ENCODE data around the gene PIP5KL1. TPM values are rescaled to one million over a fixed set of nuclear protein-coding genes. Genes with fewer than 3 reads are reported as not detected.
"Not testable (repeated sequence)": the region's sequence is repeated elsewhere in the genome, so short reads cannot be mapped to it uniquely, and the experiment has no call there.

Gene PIP5KL1
- total and polyA plus RNA-seq, 2 of the 4 experiments (the other 2 are of a cell fraction): 0.36 to 3.6 TPM

DNA sequence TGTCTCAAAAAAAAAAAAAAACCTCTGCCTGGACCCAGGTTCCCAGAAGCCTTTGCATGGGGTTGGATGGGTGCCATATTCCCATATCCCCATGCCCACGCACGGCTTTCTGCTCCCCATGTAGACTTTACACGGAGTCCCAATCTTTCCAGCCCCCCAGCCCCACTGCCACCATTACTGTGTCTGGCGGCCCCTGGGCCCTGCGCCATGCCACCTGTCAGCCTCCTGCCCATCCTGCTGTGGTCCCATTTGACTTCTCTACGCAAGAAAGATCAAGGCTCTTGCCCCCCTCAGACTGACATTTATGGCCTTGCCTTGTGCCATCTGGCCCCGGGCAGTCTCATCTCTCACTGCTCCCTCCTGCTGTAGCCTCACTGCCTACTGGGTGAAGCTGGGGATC is 46.6 kb downstream of the PIP5KL1 start:
- in situ Hi-C loops (cut with MboI; ENCODE audit: low sequenced_read_pairs): no loop called here
- dilution Hi-C loops (cut with HindIII; ENCODE audit: low sequenced_read_pairs, unreplicated experiment): no loop called here
- H2BK20ac ChIP-seq (ENCODE audit: low read depth, low read length): no peak overlapping the region
- DNase-seq (no peak), ATAC-seq (ENCODE audit: low read depth) (no peak)
- no peaks in the 10 kb centered on the region for H3K9me3 ChIP-seq (ENCODE audit: control insufficient read depth, insufficient read depth, low read length)
- no peak overlapping the region for H3K27ac ChIP-seq (ENCODE audit: insufficient read depth, low read length)
- no peak overlapping the region for H2AK9ac ChIP-seq (replicated peaks; ENCODE audit: low read depth, low read length, poor library complexity)
- 0 out of 2 replicates have a peak, but pooled peaks cover 3% of the 10 kb centered on the region for H4K20me1 ChIP-seq (ENCODE audit: insufficient read depth, low read length)
- no peak for TF ChIP-seq RAD21 (IDR thresholded peaks at IDR 0.05; ENCODE audit: low read length)
- peaks cover 41% of the 10 kb centered on the region for H3K36me3 ChIP-seq (ENCODE audit: control insufficient read depth, insufficient read depth, low read length)
- BruUV-seq (replicated peaks): no TSS peak
- H3K4me3 ChIP-seq (ENCODE audit: insufficient read depth, low read depth, low read length): no peak overlapping the region
- H4K5ac ChIP-seq (ENCODE audit: low read depth, low read length): no peak overlapping the region
- no peaks in the 10 kb centered on the region for H3K27me3 ChIP-seq (ENCODE audit: control insufficient read depth, insufficient read depth, low read length)
- intact Hi-C loops (cut with micrococcal nuclease): no loop called here
- H2AFZ ChIP-seq (replicated peaks; ENCODE audit: low read length, poor library complexity): peak overlapping the region; percentile 58
- peaks cover 3% of the 10 kb centered on the region; the same call in 1 of the 2 replicates for H3K9me1 ChIP-seq (ENCODE audit: insufficient read depth, low read length)
- no peak overlapping the region for H2BK5ac ChIP-seq (ENCODE audit: low read depth, low read length, poor library complexity, severe bottlenecking)
- H3K4me2 ChIP-seq (ENCODE audit: low read depth, low read length): no peak overlapping the region
- no peak overlapping the region for H2BK120ac ChIP-seq (ENCODE audit: low read depth, low read length)
- no peak overlapping the region for H3K9ac ChIP-seq (ENCODE audit: low read depth, low read length)
- H2BK15ac ChIP-seq (ENCODE audit: low read depth, low read length): no peak overlapping the region
- peaks cover 0 to 15% of the 10 kb centered on the region in 2 experiments; a peak in 2 of 4 replicates for H3K79me1 ChIP-seq (ENCODE audit: low read depth in 1 of 2, low read length in 2 of 2)
- no peak overlapping the region for H3K18ac ChIP-seq (ENCODE audit: low read depth, low read length)
- H3K4ac ChIP-seq (ENCODE audit: low read depth, low read length): no peak overlapping the region
- H4K8ac ChIP-seq (ENCODE audit: low read depth in 2 of 2, low read length in 2 of 2): no peak overlapping the region
- peaks cover 4% of the 10 kb centered on the region for H3K4me1 ChIP-seq (ENCODE audit: control insufficient read depth, insufficient read depth, low read length)
- CTCF ChIA-PET: no interaction called here
- H3K56ac ChIP-seq (ENCODE audit: extremely low read depth, insufficient read depth, low read length): no peak overlapping the region
- no peak overlapping the region for H4K91ac ChIP-seq (ENCODE audit: insufficient read depth, low read depth, low read length)
- H3K23ac ChIP-seq (ENCODE audit: low read depth, low read length): no peak overlapping the region
- 87% methylated on average over 7 of the region's 7 CpGs; no CpG with 5 or more reads in 1 of the 2 experiments for WGBS, 2 experiments (ENCODE audit: extremely low coverage in 2 of 2, insufficient read length in 1 of 2)
- POLR2A ChIA-PET (ENCODE audit: unreplicated experiment): interaction anchor here (0.8 kb wide), 1 partner anchor 14 kb away, joined by 3 read pairs; no protein-coding TSS in a partner anchor
- no peak overlapping the region; the same call in 1 of the 2 replicates for H2AK5ac ChIP-seq (ENCODE audit: low read depth, low read length)
- no peak overlapping the region for H3K14ac ChIP-seq (replicated peaks; ENCODE audit: low read depth, low read length)

DNA sequence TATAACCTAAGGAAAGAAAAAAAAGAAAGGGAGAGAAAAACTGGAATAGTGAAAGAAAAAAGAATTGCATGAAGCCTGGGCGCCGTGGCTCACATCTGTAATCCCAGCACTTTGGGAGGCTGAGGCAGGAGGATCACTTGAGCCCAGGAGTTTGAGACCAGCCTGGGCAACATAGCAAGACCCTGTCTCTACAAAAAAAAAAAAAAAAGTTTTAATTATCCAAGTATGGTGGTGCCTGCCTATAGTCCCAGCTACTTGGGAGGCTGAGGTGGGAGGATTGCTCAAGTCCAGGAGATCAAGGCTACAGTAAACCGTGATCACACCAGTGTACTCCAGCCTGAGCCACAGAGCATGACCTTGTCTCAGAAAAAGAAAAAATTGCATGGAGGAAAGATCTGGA is 48.9 kb downstream of the PIP5KL1 start:
- H4K91ac ChIP-seq (ENCODE audit: insufficient read depth, low read depth, low read length); H3K9me1 ChIP-seq (ENCODE audit: insufficient read depth, low read length); H3K4me2 ChIP-seq (ENCODE audit: low read depth, low read length); H2BK15ac ChIP-seq (ENCODE audit: low read depth, low read length); H3K27ac ChIP-seq (ENCODE audit: insufficient read depth, low read length); H2AK5ac ChIP-seq (ENCODE audit: low read depth, low read length); H3K27me3 ChIP-seq (ENCODE audit: control insufficient read depth, insufficient read depth, low read length); intact Hi-C loops (cut with micrococcal nuclease); H2BK20ac ChIP-seq (ENCODE audit: low read depth, low read length); BruUV-seq (replicated peaks); H3K23ac ChIP-seq (ENCODE audit: low read depth, low read length); in situ Hi-C loops (cut with MboI; ENCODE audit: low sequenced_read_pairs); H3K4ac ChIP-seq (ENCODE audit: low read depth, low read length); H4K20me1 ChIP-seq (ENCODE audit: insufficient read depth, low read length); POLR2A ChIA-PET (ENCODE audit: unreplicated experiment); H3K9me3 ChIP-seq (ENCODE audit: control insufficient read depth, insufficient read depth, low read length); H2BK120ac ChIP-seq (ENCODE audit: low read depth, low read length); H3K4me3 ChIP-seq (ENCODE audit: insufficient read depth, low read depth, low read length); H3K14ac ChIP-seq (replicated peaks; ENCODE audit: low read depth, low read length); H4K8ac ChIP-seq (ENCODE audit: low read depth in 2 of 2, low read length in 2 of 2); dilution Hi-C loops (cut with HindIII; ENCODE audit: low sequenced_read_pairs, unreplicated experiment); H3K9ac ChIP-seq (ENCODE audit: low read depth, low read length); H2AK9ac ChIP-seq (replicated peaks; ENCODE audit: low read depth, low read length, poor library complexity); ATAC-seq (ENCODE audit: low read depth); H4K5ac ChIP-seq (ENCODE audit: low read depth, low read length); CTCF ChIA-PET; H2AFZ ChIP-seq (replicated peaks; ENCODE audit: low read length, poor library complexity); H3K56ac ChIP-seq (ENCODE audit: extremely low read depth, insufficient read depth, low read length); H3K18ac ChIP-seq (ENCODE audit: low read depth, low read length); H2BK5ac ChIP-seq (ENCODE audit: low read depth, low read length, poor library complexity, severe bottlenecking); DNase-seq: not testable (repeated sequence)
- peaks cover 12% of the 10 kb centered on the region for H3K4me1 ChIP-seq (ENCODE audit: control insufficient read depth, insufficient read depth, low read length)
- peaks cover 6 to 16% of the 10 kb centered on the region in 2 experiments; a peak in 3 of 4 replicates for H3K79me1 ChIP-seq (ENCODE audit: low read depth in 1 of 2, low read length in 2 of 2)
- no CpG with 5 or more reads among the region's 3 CpGs for WGBS, 2 experiments (ENCODE audit: extremely low coverage in 2 of 2, insufficient read length in 1 of 2)
- peaks cover 28% of the 10 kb centered on the region for H3K36me3 ChIP-seq (ENCODE audit: control insufficient read depth, insufficient read depth, low read length)

Data from IMR-90 (cell line).